Naive thymus-derived CD4-positive, alpha-beta T cell (primary cell): ENCODE results near the gene SUGCT. TPM values are rescaled to one million over a fixed set of nuclear protein-coding genes. Genes with fewer than 3 reads are reported as not detected.

ENCODE experiments used
- ATAC-seq: fragments of 150-1000 bp; cut with Tn5 transposase; 2 replicates; pipeline ENCODE4 v1.10.0; 2021; ENCODE audit warnings: mild to moderate bottlenecking, moderate library complexity
- CTCF ChIA-PET: fragments of 350-600 bp; sonication (Branson Sonifier 250); formaldehyde crosslinking; loops from one replicate; lab custom pipeline; 2021; ENCODE audit warnings: antibody characterized with exemption; lab: Charles Lee
- POLR2A ChIA-PET: fragments of 350-600 bp; sonication (Branson Sonifier 250); formaldehyde crosslinking; loops from one replicate; lab custom pipeline; 2021; ENCODE audit warnings: antibody characterized with exemption, inconsistent platforms; lab: Charles Lee
- DNase-seq, 9 donors: peaks; one replicate each; pipeline versions ENCODE4 v3.0.0 to v3.0.0-alpha.2; 2020 to 2022; ENCODE audit warnings: mixed read lengths in 1 of 9
- H3K27ac ChIP-seq: one replicate; pipeline ENCODE4 v1.7.0; 2013; ENCODE audit warnings: mild to moderate bottlenecking, low read depth, low read length, moderate library complexity
- H3K27me3 ChIP-seq, 2 donors: one replicate each; pipeline ENCODE4 v1.7.0; 2013; ENCODE audit warnings: low read length in 2 of 2, mild to moderate bottlenecking in 2 of 2, moderate library complexity in 2 of 2; ENCODE audit not compliant: control insufficient read depth in 2 of 2, insufficient read depth in 2 of 2
- H3K36me3 ChIP-seq, 3 experiments: 1 replicate in 2 of 3; 2 replicates in 1 of 3; pipeline ENCODE4 v1.7.0; 2013; ENCODE audit warnings: low read length in 3 of 3, mild to moderate bottlenecking in 3 of 3, moderate library complexity in 1 of 3; ENCODE audit not compliant: insufficient read depth in 3 of 3, control insufficient read depth in 2 of 3
- H3K4me1 ChIP-seq, 2 donors: one replicate each; pipeline ENCODE4 v1.7.0; 2013; ENCODE audit warnings: low read length in 2 of 2, mild to moderate bottlenecking in 2 of 2, moderate library complexity in 1 of 2; ENCODE audit not compliant: control insufficient read depth in 2 of 2, insufficient read depth in 2 of 2
- H3K4me3 ChIP-seq: 2 replicates; pipeline ENCODE4 v1.7.0; 2013; ENCODE audit warnings: mild to moderate bottlenecking, low read length
- H3K9me3 ChIP-seq, 3 experiments: 1 replicate in 2 of 3; 2 replicates in 1 of 3; pipeline ENCODE4 v1.7.0; 2013; ENCODE audit warnings: low read length in 3 of 3; ENCODE audit not compliant: control insufficient read depth in 2 of 3
- H3K27ac Mint-ChIP-seq, 9 donors: one replicate each; pipeline ENCODE4 v1.8.0; 2020 to 2022; ENCODE audit warnings: mixed read lengths in 9 of 9, mild to moderate bottlenecking in 8 of 9, moderate library complexity in 5 of 9, inconsistent platforms in 2 of 9
- H3K27me3 Mint-ChIP-seq, 5 donors: one replicate each; pipeline ENCODE4 v1.8.0; 2021 to 2022; ENCODE audit warnings: mixed read lengths in 5 of 5, mild to moderate bottlenecking in 1 of 5
- H3K36me3 Mint-ChIP-seq, 5 donors: one replicate each; pipeline ENCODE4 v1.8.0; 2020 to 2022; ENCODE audit warnings: mixed read lengths in 5 of 5, mild to moderate bottlenecking in 3 of 5, inconsistent platforms in 1 of 5
- H3K4me1 Mint-ChIP-seq, 7 donors: one replicate each; pipeline ENCODE4 v1.8.0; 2020 to 2022; ENCODE audit warnings: mixed read lengths in 7 of 7, mild to moderate bottlenecking in 3 of 7, inconsistent platforms in 1 of 7
- H3K4me3 Mint-ChIP-seq, 10 donors: one replicate each; pipeline ENCODE4 v1.8.0; 2020 to 2022; ENCODE audit warnings: mild to moderate bottlenecking in 10 of 10, mixed read lengths in 10 of 10, moderate library complexity in 6 of 10, inconsistent platforms in 2 of 10
- H3K9me3 Mint-ChIP-seq, 11 donors: one replicate each; pipeline ENCODE4 v1.8.0; 2020 to 2022; ENCODE audit warnings: mixed read lengths in 11 of 11, mild to moderate bottlenecking in 4 of 11, inconsistent platforms in 1 of 11, moderate library complexity in 1 of 11
- intact Hi-C, 2 donors: fragments of 100-400 bp; cut with micrococcal nuclease; formaldehyde crosslinking; loops; one replicate each; pipeline ENCODE4 v1.15.1; 2023
- polyA plus RNA-seq, 2 donors: library from polyadenylated mRNA; unstranded; fragments of 300-500 nt; fragmentation: Illumina TruSeq; gene quantifications; one replicate each; pipeline ENCODE4 v1.2.3, GENCODE V29; 2021
- total RNA-seq, 6 experiments: library from RNA in 5 of 6; stranded (reverse) in 5 of 6; gene quantifications; 1 replicate in 5 of 6; 2 replicates in 1 of 6; pipeline ENCODE4 v1.2.3 and lab custom pipeline; 2021 to 2026

The SUGCT gene
- total and polyA plus RNA-seq, 7 experiments from 2014 or later = 0.95 to 2.7 (median 2.2) TPM; not detected in 1

GRCh38 chr7:40551685-40552576, 417.1 kb downstream of the SUGCT start:
- Histone ChIP-seq H3K4me1 (no peaks in the 10 kb centered on the region), H3K4me3 (no peak overlapping the region), H3K27me3 (no peaks in the 10 kb centered on the region), H3K9me3 (no peaks in the 10 kb centered on the region), H3K36me3 (no peaks in the 10 kb centered on the region), H3K27ac (no peak overlapping the region)
- no peak for DNase-seq
- ATAC-seq = peak; percentile 88
- Mint-ChIP-seq H3K9me3 (peaks cover 0 to 1% (median 0%) of the 10 kb centered on the region in 11 donors), H3K27me3 (no peaks in the 10 kb centered on the region), H3K27ac (no peak overlapping the region), H3K4me1 (peaks cover 0 to 5% (median 0%) of the 10 kb centered on the region in 7 donors), H3K36me3 (no peaks in the 10 kb centered on the region), H3K4me3 (no peak overlapping the region)
- POLR2A ChIA-PET = no interaction called here
- CTCF ChIA-PET = no interaction called here
- intact Hi-C loops = no loop called here

GRCh38 chr7:40560672-40561071, 425.9 kb downstream of the SUGCT start:
- Histone ChIP-seq H3K36me3 (no peaks in the 10 kb centered on the region), H3K4me3 (no peak overlapping the region), H3K9me3 (no peaks in the 10 kb centered on the region), H3K27ac (no peak overlapping the region), H3K4me1 (no peaks in the 10 kb centered on the region), H3K27me3 (no peaks in the 10 kb centered on the region)
- Mint-ChIP-seq H3K4me1 (no peaks in the 10 kb centered on the region), H3K9me3 (peaks cover 0 to 9% (median 2%) of the 10 kb centered on the region in 11 donors), H3K27ac (no peak overlapping the region), H3K27me3 (no peaks in the 10 kb centered on the region), H3K4me3 (no peak overlapping the region), H3K36me3 (no peaks in the 10 kb centered on the region)
- DNase-seq = no peak
- POLR2A ChIA-PET = no interaction called here
- intact Hi-C loops = no loop called here
- no peak for ATAC-seq
- CTCF ChIA-PET = no interaction called here

- CTCF ChIA-PET = no interaction called here
- ATAC-seq (no peak), DNase-seq (no peak)
- Histone ChIP-seq H3K27me3 (no peaks in the 10 kb centered on the region), H3K36me3 (no peaks in the 10 kb centered on the region), H3K4me3 (no peak overlapping the region), H3K4me1 (no peaks in the 10 kb centered on the region), H3K27ac (no peak overlapping the region), H3K9me3 (no peaks in the 10 kb centered on the region)
- no peaks in the 10 kb centered on the region for H3K4me1 Mint-ChIP-seq
- POLR2A ChIA-PET = no interaction called here
- H3K27me3 Mint-ChIP-seq = peaks cover 0 to 5% (median 0%) of the 10 kb centered on the region in 5 donors
- no peak overlapping the region for H3K27ac Mint-ChIP-seq
- peaks cover 0 to 5% (median 2%) of the 10 kb centered on the region in 11 donors for H3K9me3 Mint-ChIP-seq
- intact Hi-C loops = no loop called here
- peaks cover 0 to 3% (median 0%) of the 10 kb centered on the region in 5 donors for H3K36me3 Mint-ChIP-seq
- no peak overlapping the region for H3K4me3 Mint-ChIP-seq
Observed at GRCh38 chr7:40566879-40567278, 432.1 kb downstream of the SUGCT start.

- H3K36me3 Mint-ChIP-seq = peaks cover 0 to 3% (median 0%) of the 10 kb centered on the region in 5 donors
- no peak overlapping the region for H3K4me3 ChIP-seq
- no peaks in the 10 kb centered on the region for H3K27me3 ChIP-seq
- peaks cover 0 to 1% (median 0%) of the 10 kb centered on the region in 11 donors for H3K9me3 Mint-ChIP-seq
- H3K4me1 ChIP-seq = no peaks in the 10 kb centered on the region
- H3K4me3 Mint-ChIP-seq = no peak overlapping the region
- DNase-seq (no peak), ATAC-seq (no peak)
- H3K4me1 Mint-ChIP-seq = no peaks in the 10 kb centered on the region
- no peaks in the 10 kb centered on the region for H3K36me3 ChIP-seq
- H3K9me3 ChIP-seq = no peaks in the 10 kb centered on the region
- intact Hi-C loops = no loop called here
- H3K27ac ChIP-seq = no peak overlapping the region
- ChIA-PET POLR2A (no interaction called here), CTCF (no interaction called here)
- H3K27me3 Mint-ChIP-seq = peaks cover 0 to 5% (median 0%) of the 10 kb centered on the region in 5 donors
- H3K27ac Mint-ChIP-seq = no peak overlapping the region
Observed at GRCh38 chr7:40569326-40569725, 434.5 kb downstream of the SUGCT start.

GRCh38 chr7:40570223-40570622, 435.4 kb downstream of the SUGCT start:
- ChIA-PET CTCF (no interaction called here), POLR2A (no interaction called here)
- DNase-seq = no peak
- ATAC-seq = no peak
- no peaks in the 10 kb centered on the region for H3K4me1 Mint-ChIP-seq
- peaks cover 0 to 3% (median 0%) of the 10 kb centered on the region in 5 donors for H3K36me3 Mint-ChIP-seq
- Histone ChIP-seq H3K36me3 (no peaks in the 10 kb centered on the region), H3K27ac (no peak overlapping the region), H3K4me3 (no peak overlapping the region), H3K27me3 (no peaks in the 10 kb centered on the region), H3K4me1 (no peaks in the 10 kb centered on the region), H3K9me3 (no peaks in the 10 kb centered on the region)
- H3K4me3 Mint-ChIP-seq = no peak overlapping the region
- intact Hi-C loops = no loop called here
- H3K27me3 Mint-ChIP-seq = peaks cover 0 to 5% (median 0%) of the 10 kb centered on the region in 5 donors
- peaks cover 0 to 1% (median 0%) of the 10 kb centered on the region in 11 donors for H3K9me3 Mint-ChIP-seq
- H3K27ac Mint-ChIP-seq = peak overlapping the region in 1 of 9 donors; percentile 63

- POLR2A ChIA-PET = no interaction called here
Observed at GRCh38 chr7:40571796-40572195, 437.0 kb downstream of the SUGCT start.

More at GRCh38 chr7:40571796-40572195, 437.0 kb downstream of the SUGCT start:
- Histone ChIP-seq H3K36me3 (no peaks in the 10 kb centered on the region), H3K4me1 (no peaks in the 10 kb centered on the region), H3K9me3 (no peaks in the 10 kb centered on the region), H3K27ac (no peak overlapping the region), H3K4me3 (no peak overlapping the region), H3K27me3 (no peaks in the 10 kb centered on the region)
- peaks cover 0 to 5% (median 0%) of the 10 kb centered on the region in 5 donors for H3K27me3 Mint-ChIP-seq
- CTCF ChIA-PET = no interaction called here
- ATAC-seq (no peak), DNase-seq (no peak)
- H3K4me1 Mint-ChIP-seq = no peaks in the 10 kb centered on the region
- no peak overlapping the region for H3K4me3 Mint-ChIP-seq
- intact Hi-C loops = no loop called here
- no peak overlapping the region for H3K27ac Mint-ChIP-seq
- H3K9me3 Mint-ChIP-seq = peaks cover 0 to 5% (median 0%) of the 10 kb centered on the region in 11 donors
- H3K36me3 Mint-ChIP-seq = peaks cover 0 to 3% (median 0%) of the 10 kb centered on the region in 5 donors
